SK-MEL-5 (cell line): Measurements from ENCODE around the gene GTF2H4. TPM values are rescaled to one million over a fixed set of nuclear protein-coding genes. Genes with fewer than 3 reads are reported as not detected.
"Not testable (repeated sequence)": the region's sequence is repeated elsewhere in the genome, so short reads cannot be mapped to it uniquely, and the experiment has no call there.

Experiments
- DNase-seq: peaks from one replicate; pipeline ENCODE4 v3.0.0-alpha.2; 2016; ENCODE audit warnings: low read depth, low spot score
- in situ Hi-C: cut with HindIII; loops from 2 replicates; pipeline ENCODE4 v1.10.0; 2016; ENCODE audit warnings: low sequenced_read_pairs, high pct_unique_total_duplicates, low pct_unique_long_range_greater_than_20kb
- total RNA-seq: library from RNA; depleted of rRNA; stranded (reverse); fragments of >200 nt; shearing (Covaris generic); gene quantifications from 2 replicates; pipeline ENCODE4 v1.2.3, GENCODE V29; 2014

GTF2H4 gene
- total RNA-seq, 1 experiment from 2014 or later, result 18.0 TPM

DNA sequence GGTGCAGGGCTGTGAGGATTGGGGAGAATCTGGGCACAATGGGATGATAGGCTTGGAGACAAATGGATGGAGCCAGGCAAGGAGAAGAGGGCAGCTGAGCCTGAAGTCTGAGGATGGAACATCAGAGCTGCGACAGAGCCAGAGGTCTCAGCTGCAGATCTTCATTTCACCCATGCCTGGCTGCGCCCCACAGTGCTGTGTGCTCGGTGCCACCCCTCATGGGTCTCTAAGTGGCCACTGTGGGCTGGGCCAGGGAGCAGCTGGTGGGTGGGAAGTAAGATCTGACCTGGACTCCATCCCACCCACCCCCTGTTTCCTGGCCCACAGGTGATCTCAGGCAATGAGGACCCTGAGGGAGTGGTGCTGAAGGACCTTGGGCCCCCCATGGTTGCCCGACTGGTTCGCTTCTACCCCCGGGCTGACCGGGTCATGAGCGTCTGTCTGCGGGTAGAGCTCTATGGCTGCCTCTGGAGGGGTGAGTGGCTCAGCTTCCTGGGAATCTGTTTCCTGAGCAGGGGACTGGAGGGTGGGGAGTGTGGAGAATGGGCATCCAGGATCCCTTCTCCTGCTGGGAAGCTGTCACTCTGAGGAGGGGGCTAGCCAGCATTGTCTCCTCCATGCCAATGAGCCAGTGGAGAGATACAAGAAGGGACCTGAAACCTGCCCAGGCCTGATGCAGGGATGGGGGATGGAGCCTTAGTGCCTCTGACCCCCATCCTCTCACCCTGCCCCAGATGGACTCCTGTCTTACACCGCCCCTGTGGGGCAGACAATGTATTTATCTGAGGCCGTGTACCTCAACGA is 17.2 kb upstream of the GTF2H4 start:
- DNase-seq, result no peak
- in situ Hi-C loops, result no loop called here

DNA sequence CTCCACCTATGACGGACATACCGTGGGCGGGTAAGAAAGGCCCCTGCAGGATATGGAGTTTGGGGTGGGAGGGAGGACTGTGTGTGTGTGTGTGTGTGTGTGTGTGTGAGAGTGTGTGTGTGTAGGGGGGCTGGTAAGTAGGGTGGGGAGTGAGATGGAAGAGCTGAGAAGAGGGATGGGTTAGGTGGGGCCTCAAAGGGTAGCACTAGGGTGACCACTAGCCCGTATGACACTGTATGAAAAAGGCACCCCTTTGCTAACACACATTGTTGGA is 16.6 kb upstream of the GTF2H4 start:
- in situ Hi-C loops, result no loop called here
- no peak for DNase-seq

DNA sequence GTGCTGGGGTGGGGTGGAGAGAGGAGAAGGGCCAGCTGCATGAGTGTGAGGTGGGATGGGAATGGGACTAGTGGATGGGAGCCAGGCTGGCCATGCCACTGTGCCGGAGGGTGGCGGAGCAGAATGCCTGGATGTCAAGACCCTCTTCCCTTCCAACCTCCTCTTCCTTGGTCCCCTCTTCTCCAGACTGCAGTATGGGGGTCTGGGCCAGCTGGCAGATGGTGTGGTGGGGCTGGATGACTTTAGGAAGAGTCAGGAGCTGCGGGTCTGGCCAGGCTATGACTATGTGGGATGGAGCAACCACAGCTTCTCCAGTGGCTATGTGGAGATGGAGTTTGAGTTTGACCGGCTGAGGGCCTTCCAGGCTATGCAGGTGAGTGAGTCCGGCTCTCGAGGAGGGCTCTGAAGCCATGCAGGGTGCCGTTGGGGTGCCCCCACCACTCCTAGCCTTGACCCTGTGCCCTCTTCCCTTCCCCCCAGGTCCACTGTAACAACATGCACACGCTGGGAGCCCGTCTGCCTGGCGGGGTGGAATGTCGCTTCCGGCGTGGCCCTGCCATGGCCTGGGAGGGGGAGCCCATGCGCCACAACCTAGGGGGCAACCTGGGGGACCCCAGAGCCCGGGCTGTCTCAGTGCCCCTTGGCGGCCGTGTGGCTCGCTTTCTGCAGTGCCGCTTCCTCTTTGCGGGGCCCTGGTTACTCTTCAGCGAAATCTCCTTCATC is 16.0 kb upstream of the GTF2H4 start:
- in situ Hi-C loops, result no loop called here
- DNase-seq, result no peak

DNA sequence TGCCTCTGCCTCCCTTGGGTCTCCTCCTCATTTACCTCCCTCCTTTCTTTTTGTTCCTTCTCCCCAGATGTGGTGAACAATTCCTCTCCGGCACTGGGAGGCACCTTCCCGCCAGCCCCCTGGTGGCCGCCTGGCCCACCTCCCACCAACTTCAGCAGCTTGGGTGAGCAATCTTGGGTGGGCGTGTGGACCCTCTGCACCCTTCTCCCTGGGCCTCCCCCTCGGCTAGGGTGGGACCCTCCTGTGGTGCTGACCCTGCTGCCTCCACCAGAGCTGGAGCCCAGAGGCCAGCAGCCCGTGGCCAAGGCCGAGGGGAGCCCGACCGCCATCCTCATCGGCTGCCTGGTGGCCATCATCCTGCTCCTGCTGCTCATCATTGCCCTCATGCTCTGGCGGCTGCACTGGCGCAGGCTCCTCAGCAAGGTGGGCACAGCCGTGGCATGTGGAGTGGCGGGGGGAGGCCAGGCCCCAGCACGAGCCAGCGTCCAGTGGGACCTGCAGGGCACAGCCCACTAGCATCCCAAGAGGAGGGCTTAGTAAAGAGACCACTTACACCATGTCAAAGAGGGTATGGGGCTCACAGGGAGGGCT is 14.9 kb upstream of the GTF2H4 start:
- no peak for DNase-seq
- in situ Hi-C loops, result no loop called here

DNA sequence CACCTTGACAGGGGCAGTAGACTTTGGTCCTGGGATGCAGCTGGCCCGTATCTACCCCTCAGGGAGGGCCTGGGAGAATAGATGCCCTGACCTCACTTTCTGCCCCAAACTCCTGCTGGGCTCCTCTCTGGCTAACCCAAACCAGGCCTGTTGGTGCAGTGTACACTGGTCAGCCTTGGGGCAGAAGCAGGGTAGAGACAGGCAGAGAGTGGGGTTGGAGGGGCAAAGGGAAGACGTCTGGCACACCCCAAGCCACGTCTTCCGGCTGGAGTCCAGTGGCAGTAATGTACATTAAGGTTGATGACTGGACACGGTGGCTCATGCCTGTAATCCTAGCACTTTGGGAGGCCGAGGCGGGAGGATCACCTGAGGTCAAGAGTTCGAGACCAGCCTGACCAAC is 14.3 kb upstream of the GTF2H4 start:
- in situ Hi-C loops, result no loop called here

DNA sequence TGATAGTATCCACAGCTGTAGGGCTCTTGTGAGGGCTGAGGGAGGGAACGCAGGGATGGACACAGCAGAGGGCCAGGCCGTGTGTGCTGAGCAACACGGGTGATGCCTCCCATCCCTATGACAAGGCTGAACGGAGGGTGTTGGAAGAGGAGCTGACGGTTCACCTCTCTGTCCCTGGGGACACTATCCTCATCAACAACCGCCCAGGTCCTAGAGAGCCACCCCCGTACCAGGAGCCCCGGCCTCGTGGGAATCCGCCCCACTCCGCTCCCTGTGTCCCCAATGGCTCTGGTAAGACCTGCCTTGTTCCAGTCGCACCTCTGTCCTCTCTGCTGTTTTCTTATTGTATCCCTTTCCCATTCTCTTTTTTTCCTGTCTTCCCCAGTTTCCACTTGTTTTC is 13.6 kb upstream of the GTF2H4 start:
- in situ Hi-C loops, result no loop called here

More for the DNA sequence above, 14.3 kb upstream of the GTF2H4 start:
- DNase-seq, result no peak

DNA sequence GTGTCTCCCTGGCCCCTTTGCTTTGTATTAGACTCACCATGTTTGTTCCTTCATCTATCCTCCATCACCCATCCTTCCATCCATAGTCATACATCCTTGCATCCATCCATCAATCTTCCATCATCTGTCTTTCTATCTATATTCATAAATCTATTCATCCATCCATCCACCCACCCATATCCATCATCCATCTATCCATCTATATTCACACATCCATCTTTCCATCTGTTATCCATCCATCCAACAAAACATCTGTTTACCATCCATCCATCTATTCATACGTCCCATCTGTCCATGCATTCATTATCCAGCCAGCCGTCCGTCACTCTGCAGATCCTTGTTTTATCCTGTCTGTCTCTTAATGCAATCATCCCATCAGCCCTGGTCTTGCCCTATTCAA is 13.1 kb upstream of the GTF2H4 start:
- DNase-seq, result no peak
- in situ Hi-C loops, result no loop called here

More for the DNA sequence above, 13.6 kb upstream of the GTF2H4 start:
- no peak for DNase-seq

DNA sequence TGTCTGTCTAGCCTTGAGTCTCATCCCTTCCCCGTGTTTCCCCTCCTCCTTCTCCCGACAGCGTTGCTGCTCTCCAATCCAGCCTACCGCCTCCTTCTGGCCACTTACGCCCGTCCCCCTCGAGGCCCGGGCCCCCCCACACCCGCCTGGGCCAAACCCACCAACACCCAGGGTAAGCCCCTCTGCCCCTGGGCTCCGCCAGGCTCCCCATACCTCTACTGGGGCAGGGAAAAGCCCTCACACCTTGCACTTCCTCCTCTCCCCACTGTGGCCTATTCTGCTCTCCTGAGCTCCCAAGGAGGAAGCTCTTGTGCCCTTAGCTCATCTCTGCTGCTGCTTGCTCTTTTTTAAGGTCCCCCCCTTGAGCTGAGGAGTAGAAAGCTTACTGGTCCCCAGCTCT is 12.7 kb upstream of the GTF2H4 start:
- in situ Hi-C loops, result no loop called here
- DNase-seq, result no peak

DNA sequence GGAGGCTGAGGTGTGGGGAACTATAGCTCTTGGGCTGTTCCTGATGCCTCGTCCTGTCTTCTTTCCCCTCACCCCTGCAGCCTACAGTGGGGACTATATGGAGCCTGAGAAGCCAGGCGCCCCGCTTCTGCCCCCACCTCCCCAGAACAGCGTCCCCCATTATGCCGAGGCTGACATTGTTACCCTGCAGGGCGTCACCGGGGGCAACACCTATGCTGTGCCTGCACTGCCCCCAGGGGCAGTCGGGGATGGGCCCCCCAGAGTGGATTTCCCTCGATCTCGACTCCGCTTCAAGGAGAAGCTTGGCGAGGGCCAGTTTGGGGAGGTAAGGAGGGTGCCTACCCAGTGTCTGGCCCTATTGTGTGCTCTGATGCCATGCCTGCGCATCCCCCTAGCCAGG is 11.5 kb upstream of the GTF2H4 start:
- in situ Hi-C loops, result no loop called here
- no peak for DNase-seq

DNA sequence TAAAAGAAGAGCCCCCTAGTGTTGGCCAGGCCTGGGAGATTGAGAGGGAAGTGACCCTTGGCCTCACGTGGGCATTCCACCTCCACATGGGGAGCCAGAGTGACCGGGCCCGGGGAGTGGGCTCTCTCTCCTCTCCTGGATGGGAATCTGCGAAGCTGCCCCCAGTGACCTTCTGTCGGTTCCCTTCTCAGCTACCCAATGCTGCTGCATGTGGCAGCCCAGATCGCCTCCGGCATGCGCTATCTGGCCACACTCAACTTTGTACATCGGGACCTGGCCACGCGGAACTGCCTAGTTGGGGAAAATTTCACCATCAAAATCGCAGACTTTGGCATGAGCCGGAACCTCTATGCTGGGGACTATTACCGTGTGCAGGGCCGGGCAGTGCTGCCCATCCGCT is 10.1 kb upstream of the GTF2H4 start:
- in situ Hi-C loops, result no loop called here
- no peak for DNase-seq

DNA sequence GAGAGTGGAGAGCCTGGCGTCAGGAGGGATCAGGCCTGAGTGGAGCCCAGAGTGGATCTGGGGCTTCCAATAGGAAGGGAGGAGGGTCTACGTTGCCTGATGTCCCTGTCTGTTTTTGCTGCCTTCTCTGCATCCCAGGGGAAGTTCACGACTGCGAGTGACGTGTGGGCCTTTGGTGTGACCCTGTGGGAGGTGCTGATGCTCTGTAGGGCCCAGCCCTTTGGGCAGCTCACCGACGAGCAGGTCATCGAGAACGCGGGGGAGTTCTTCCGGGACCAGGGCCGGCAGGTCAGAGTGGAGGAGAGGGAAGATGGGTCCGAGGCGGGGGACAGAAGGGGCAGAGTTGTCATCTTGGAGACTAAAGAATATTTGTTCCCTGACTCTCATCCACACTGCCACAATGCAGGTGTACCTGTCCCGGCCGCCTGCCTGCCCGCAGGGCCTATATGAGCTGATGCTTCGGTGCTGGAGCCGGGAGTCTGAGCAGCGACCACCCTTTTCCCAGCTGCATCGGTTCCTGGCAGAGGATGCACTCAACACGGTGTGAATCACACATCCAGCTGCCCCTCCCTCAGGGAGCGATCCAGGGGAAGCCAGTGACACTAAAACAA is 9.2 kb upstream of the GTF2H4 start:
- no peak for DNase-seq
- in situ Hi-C loops, result no loop called here

DNA sequence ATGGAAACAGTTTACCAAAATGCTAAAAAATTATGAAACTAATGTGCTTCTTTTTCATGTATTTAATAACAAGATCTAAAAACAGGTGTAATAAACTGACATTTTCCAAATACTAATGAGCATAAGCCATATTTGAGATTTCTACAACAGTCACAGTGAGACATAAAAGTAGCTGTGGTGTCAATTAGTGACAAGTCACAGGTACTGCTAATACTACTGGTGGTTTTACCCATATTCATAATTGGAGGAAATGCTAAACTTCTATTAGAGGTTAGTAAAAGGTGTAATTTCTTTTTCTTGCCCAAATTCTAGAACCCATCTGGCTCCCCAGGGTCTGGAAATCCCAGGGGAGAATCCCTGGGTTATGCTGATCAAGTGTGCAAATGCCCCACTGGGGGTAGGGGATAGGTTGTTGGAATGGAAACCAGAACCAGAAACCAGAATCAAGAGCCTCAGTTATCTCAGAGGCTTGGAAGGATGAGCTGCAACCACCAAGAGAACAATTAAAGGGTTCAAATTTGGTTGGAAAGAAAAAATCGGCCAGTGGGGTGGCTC is 7.1 kb upstream of the GTF2H4 start:
- DNase-seq, result no peak
- in situ Hi-C loops, result no loop called here

DNA sequence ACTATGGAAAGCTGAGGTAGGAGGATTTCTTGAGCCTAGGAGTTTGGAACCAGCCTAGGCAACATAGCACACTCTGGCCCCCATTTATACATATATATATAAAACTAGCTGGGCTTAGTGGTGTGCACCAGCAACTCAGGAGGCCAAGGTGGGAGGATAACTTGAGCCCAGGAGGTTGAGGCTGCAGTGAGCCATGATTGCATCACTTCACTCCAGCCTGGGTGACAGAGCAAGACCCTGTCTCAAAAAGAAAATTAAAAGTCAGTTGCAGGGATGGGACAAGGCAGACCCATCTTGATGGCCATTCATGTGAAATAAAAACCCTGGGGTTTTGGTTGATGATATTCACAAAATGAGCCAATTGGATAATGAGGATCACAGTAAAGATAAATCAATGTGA is 6.6 kb upstream of the GTF2H4 start:
- no peak for DNase-seq
- in situ Hi-C loops, result no loop called here

DNA sequence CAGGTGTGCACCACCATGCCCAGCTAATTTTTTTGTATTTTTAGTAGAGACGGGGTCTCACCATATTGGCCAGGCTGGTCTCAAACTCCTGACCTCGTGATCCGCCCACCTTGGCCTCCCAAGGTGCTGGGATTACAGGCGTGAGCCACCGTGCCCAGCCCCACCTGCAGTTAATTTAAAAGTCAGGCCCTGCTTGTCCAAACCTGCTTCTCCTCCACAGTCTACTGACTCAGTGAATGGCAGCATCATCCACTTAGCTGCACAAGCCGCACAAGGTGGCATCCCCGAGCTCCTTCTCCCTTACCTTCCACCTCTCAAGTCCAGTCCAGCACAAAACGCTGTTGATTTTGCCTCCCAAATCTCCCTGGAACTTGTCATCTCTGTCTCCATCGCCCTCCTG is 5.8 kb upstream of the GTF2H4 start:
- in situ Hi-C loops, DNase-seq: not testable (repeated sequence)

DNA sequence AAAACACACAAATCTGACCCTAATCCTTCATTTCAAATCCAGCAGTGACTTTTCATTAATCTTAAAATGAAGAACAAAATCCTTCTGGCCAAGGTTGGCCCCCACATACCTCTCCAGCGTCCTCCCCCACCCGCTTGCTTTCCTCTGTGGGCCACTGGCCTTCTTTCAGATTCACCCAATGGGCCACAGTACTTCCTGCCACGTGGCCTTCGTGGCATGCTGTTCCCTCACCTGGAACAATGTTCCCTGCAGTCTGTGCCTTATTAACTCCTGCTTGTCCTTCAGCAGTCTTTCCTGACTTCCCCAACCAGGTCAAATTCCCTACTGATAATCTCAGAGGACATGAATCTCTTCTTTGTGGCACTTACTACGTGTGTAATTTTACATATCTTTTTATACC is 5.3 kb upstream of the GTF2H4 start:
- in situ Hi-C loops, result no loop called here
- DNase-seq, result no peak

DNA sequence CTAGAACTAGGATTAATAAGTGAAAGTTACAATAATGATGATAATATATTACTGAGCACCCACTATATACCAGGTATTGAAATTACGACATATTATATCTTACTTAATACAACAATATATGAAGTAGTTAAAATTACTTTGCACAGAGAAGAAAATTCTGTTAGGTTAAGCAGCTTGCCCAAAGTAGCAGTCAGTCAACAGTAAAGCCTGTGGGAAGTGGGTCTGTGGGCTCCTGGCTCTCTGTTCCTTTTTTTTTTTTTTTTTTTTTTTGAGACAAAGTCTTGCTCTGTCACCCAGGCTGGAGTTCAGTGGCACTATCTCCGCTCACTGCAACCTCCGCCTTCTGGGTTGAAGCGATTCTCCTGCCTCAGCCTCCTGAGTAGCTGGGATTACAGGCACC is 4.8 kb upstream of the GTF2H4 start:
- in situ Hi-C loops, result no loop called here
- DNase-seq, result no peak

DNA sequence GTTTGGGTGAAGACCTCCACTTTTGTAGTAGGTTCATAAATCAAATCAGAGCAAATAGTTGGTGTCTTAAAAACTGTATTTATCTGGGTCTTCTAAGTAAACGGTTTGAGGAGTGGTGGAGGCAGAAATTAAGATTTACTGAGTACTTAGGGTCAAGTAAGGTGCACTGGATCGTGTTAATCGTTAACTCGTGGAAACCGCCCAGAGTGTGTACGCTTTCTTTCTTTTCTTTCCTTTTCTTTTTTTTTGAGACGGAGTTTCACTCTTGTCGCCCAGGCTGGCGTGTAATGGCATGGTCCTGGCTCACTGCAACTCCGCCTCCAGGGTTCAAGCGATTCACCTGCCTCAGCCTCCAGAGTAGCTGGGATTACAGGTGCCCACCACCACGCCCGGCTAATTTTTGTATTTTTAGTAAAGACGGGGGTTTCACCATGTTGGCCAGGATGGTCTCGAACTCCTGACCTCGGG is 683 bp upstream of the GTF2H4 start:
- in situ Hi-C loops, DNase-seq: not testable (repeated sequence)

DNA sequence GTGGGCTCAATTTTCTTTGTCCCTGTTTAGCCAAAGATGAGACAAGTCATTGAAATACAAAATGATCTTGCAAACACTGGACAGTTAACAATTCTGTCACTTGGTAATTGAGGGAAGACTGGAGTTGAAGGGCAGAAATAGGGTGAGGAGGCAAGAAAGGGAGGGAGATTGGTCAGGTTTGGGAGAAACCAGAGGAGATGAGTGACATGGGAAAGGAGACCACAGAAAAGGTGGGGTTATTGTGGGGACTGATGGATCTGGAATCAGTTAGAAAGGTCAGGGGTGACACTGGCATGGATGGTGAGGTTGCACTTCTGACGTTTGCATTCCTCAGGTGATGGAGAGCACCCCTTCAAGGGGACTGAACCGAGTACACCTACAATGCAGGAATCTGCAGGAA is 693 bp downstream of the GTF2H4 start:
- in situ Hi-C loops, result no loop called here
- DNase-seq, result no peak
